Ishikawa (cell line): ENCODE measurements around the gene DSTN.

Experiments used
- CEBPB ChIP-seq: IDR thresholded peaks from 2 replicates; pipeline ENCODE4 v1.6.1; 2012
- CREB1 ChIP-seq: IDR thresholded peaks from 2 replicates; pipeline ENCODE4 v1.6.1; 2012; ENCODE audit warnings: low read depth
- EP300 ChIP-seq: IDR thresholded peaks from 2 replicates; pipeline ENCODE4 v1.6.1; 2012; ENCODE audit warnings: borderline replicate concordance
- MAX ChIP-seq: IDR thresholded peaks from 2 replicates; pipeline ENCODE4 v1.6.1; 2012
- NFIC ChIP-seq: IDR thresholded peaks from 2 replicates; pipeline ENCODE4 v1.6.1; 2012
- RAD21 ChIP-seq: IDR thresholded peaks from 2 replicates; pipeline ENCODE4 v1.6.1; 2012; ENCODE audit warnings: low read depth
- YY1 ChIP-seq: IDR thresholded peaks from 2 replicates; pipeline ENCODE4 v1.6.1; 2012; ENCODE audit warnings: low read depth

- TF ChIP-seq RAD21 (no peak), NFIC (no peak), CEBPB (no peak), MAX (no peak), CREB1 (no peak), EP300 (no peak), YY1 (no peak)
Observed at GRCh38 chr20:17650301-17651128, 80.6 kb downstream of the DSTN start.
